HepG2 (cell line): Measurements from ENCODE around the gene NR1H2. TPM values are rescaled to one million over a fixed set of nuclear protein-coding genes. Genes with fewer than 3 reads are reported as not detected.

Experiments used
- DR1 ChIP-seq: sonication (generic); formaldehyde crosslinking; IDR thresholded peaks from 2 replicates; pipeline ENCODE4 v1.8.0; 2021; ENCODE audit warnings: mild to moderate bottlenecking, missing genetic modification reagents, inconsistent platforms
- GABPB1 ChIP-seq: IDR thresholded peaks from 2 replicates; pipeline ENCODE4 v1.6.1; 2016; ENCODE audit warnings: mild to moderate bottlenecking, missing genetic modification reagents, moderate library complexity, missing compliant biosample characterization
- GFI1 ChIP-seq: sonication (generic); formaldehyde crosslinking; IDR thresholded peaks from 2 replicates; pipeline ENCODE4 v1.5.0; 2020; ENCODE audit warnings: missing genetic modification reagents, mild to moderate bottlenecking, borderline replicate concordance
- HDAC6 ChIP-seq: fragments of 200-600 bp; sonication (generic); IDR thresholded peaks from 2 replicates; pipeline ENCODE4 v1.7.0; 2017; ENCODE audit warnings: mild to moderate bottlenecking, antibody characterized with exemption, low read length, low read depth
- MBNL3 ChIP-seq: fragments of 250-450 bp; sonication (Bioruptor Pico); conservative IDR thresholded peaks from 2 replicates; pipeline ENCODE4 v1.8.0; 2022; ENCODE audit warnings: mild to moderate bottlenecking, inconsistent platforms
- NFKB2 ChIP-seq: sonication (generic); formaldehyde crosslinking; IDR thresholded peaks from 2 replicates; pipeline ENCODE4 v1.4.0; 2020; ENCODE audit warnings: missing genetic modification reagents, borderline replicate concordance
- NR3C1 ChIP-seq: sonication (generic); formaldehyde crosslinking; IDR thresholded peaks from 2 replicates; pipeline ENCODE4 v1.4.0; 2020; ENCODE audit warnings: missing genetic modification reagents
- PHF20 ChIP-seq: sonication (generic); formaldehyde crosslinking; IDR thresholded peaks from 2 replicates; pipeline ENCODE4 v1.5.0; 2020; ENCODE audit warnings: mild to moderate bottlenecking, missing genetic modification reagents
- TFAP4 ChIP-seq: sonication (generic); IDR thresholded peaks from 2 replicates; pipeline ENCODE4 v1.6.1; 2016; ENCODE audit warnings: low read depth, borderline replicate concordance
- ZNF12 ChIP-seq: sonication (generic); formaldehyde crosslinking; IDR thresholded peaks from 2 replicates; pipeline ENCODE4 v1.5.0; 2020; ENCODE audit warnings: missing genetic modification reagents
- ZNF292 ChIP-seq: sonication (generic); formaldehyde crosslinking; IDR thresholded peaks from 2 replicates; pipeline ENCODE4 v1.8.1; 2022; ENCODE audit warnings: mild to moderate bottlenecking, low read depth, missing genetic modification reagents, borderline replicate concordance
- ZNF343 ChIP-seq: sonication (generic); formaldehyde crosslinking; IDR thresholded peaks from 2 replicates; pipeline ENCODE4 v1.4.0; 2020; ENCODE audit warnings: mild to moderate bottlenecking, missing genetic modification reagents
- ZNF530 ChIP-seq: sonication (generic); formaldehyde crosslinking; IDR thresholded peaks from 2 replicates; pipeline ENCODE4 v1.5.0; 2020; ENCODE audit warnings: low read depth, mild to moderate bottlenecking, missing genetic modification reagents
- ZNF605 ChIP-seq: sonication (generic); formaldehyde crosslinking; IDR thresholded peaks from 2 replicates; pipeline ENCODE4 v1.8.0; 2022; ENCODE audit warnings: mild to moderate bottlenecking, missing genetic modification reagents
- ZNF703 ChIP-seq: sonication (generic); formaldehyde crosslinking; IDR thresholded peaks from 2 replicates; pipeline ENCODE4 v1.5.1; 2020; ENCODE audit warnings: missing genetic modification reagents, mild to moderate bottlenecking, moderate library complexity, borderline replicate concordance
- polyA plus RNA-seq, 8 experiments: library from polyadenylated mRNA; depleted of rRNA in 3 of 8; stranded (reverse) in 7 of 8; unstranded in 1 of 8; fragments of >200 nt; fragmentation: Illumina TruSeq in 4 of 8; extraction: Trizol in 4 of 8; gene quantifications; 2 replicates each; pipeline versions ENCODE4 v1.2.1 to v1.2.3, GENCODE V29; 2011 to 2016; ENCODE audit warnings: low read depth in 4 of 8, missing spikeins in 1 of 8, mixed read lengths in 1 of 8; ENCODE audit not compliant: insufficient read depth in 1 of 8
- total RNA-seq, 5 experiments: library from RNA; depleted of rRNA; stranded (reverse); fragments of >200 nt; fragmentation: Illumina TruSeq; extraction: Trizol; gene quantifications; 2 replicates each; pipeline ENCODE4 v1.2.3, GENCODE V29; 2016; ENCODE audit warnings: low read depth in 1 of 5
- TF ChIP-seq, protein P1 (sequence below): sonication (generic); formaldehyde crosslinking; conservative IDR thresholded peaks from 2 replicates; pipeline ENCODE4 v1.4.0; 2020; ENCODE audit warnings: mild to moderate bottlenecking, missing genetic modification reagents, moderate library complexity
- TF ChIP-seq, protein P2 (sequence below): IDR thresholded peaks from 2 replicates; pipeline ENCODE4 v1.6.1; 2018; ENCODE audit warnings: missing genetic modification reagents
- TF ChIP-seq, protein P3 (sequence below): sonication (generic); formaldehyde crosslinking; IDR thresholded peaks from 2 replicates; pipeline ENCODE4 v1.8.1; 2022; ENCODE audit warnings: mild to moderate bottlenecking, missing genetic modification reagents
- TF ChIP-seq, protein P4 (sequence below): sonication (generic); formaldehyde crosslinking; IDR thresholded peaks from 2 replicates; pipeline ENCODE4 v1.4.0; 2020; ENCODE audit warnings: missing genetic modification reagents, borderline replicate concordance
- TF ChIP-seq, protein P5 (sequence below): sonication (generic); formaldehyde crosslinking; conservative IDR thresholded peaks from 2 replicates; pipeline ENCODE4 v1.4.0; 2020; ENCODE audit warnings: missing genetic modification reagents

NR1H2 gene
- total and polyA plus RNA-seq, 2 of the 13 experiments (the other 11 are each of a cell fraction or from before 2014, with no cell fraction given): 10.3 to 13.5 TPM

DNA sequence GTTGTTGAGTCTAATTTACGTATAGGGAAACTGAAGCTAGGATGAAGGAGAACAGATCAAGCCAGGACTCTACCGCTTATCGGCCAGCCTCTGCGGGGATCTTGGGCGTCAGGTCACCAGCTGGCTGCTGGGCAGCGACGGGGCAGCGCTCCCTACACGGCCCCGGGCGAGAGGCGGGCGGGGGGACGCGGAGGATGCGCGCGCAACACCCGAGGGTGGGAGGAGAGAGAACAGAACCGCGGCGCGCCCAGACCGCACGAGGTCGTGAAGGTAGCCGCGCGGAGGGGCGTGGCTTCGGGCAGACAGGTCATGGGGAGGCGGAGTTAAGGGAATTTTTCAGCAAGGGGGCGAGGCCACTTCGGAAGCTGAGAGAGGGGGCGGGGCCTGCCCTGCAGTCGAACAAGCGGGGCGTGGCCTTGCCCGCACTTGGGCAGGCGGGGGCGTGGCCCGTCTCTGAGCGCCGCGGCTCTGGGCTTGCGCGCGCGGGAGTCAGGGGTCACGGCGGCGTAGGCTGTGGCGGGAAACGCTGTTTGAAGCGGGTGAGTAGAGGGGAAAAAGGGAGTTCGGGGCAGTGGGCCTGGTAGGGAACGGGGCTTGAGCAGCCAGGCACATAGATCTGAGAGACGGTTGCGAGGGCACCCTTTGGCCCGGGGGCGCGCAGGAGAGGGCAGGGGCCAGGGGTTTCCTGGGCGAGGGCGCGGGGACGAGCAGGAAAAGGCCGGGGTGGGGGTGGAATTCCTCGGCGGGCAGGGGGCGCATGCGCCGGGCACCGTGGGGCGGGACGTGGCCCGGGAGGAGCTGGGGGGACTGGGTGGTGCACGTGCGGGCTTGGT is 7.8 kb downstream of the NR1H2 start, which contains the start of gene POLD1 (continued):
- TF ChIP-seq NFKB2 (CRISPR knock-in tag) (peak; percentile 64; the same call in 1 of the 2 replicates), DR1 (peak; percentile 86), GFI1 (CRISPR knock-in tag) (no peak), ZNF292 (CRISPR knock-in tag) (no peak), NR3C1 (CRISPR knock-in tag) (no peak), ZNF703 (CRISPR knock-in tag) (no peak), ZNF12 (no peak), PHF20 (CRISPR knock-in tag) (peak; percentile 50; the same call in 1 of the 2 replicates), ZNF530 (CRISPR knock-in tag) (no peak), ZNF343 (CRISPR knock-in tag) (0 out of 2 replicates have a peak, but pooled peaks have one; percentile 59), GABPB1 (peak; percentile 75), TFAP4 (peak; percentile 65), MBNL3 (CRISPR knock-in tag) (no peak), ZNF605 (CRISPR knock-in tag) (0 out of 2 replicates have a peak, but pooled peaks have one; percentile 62), HDAC6 (no peak)
- TF ChIP-seq, protein P1, sequence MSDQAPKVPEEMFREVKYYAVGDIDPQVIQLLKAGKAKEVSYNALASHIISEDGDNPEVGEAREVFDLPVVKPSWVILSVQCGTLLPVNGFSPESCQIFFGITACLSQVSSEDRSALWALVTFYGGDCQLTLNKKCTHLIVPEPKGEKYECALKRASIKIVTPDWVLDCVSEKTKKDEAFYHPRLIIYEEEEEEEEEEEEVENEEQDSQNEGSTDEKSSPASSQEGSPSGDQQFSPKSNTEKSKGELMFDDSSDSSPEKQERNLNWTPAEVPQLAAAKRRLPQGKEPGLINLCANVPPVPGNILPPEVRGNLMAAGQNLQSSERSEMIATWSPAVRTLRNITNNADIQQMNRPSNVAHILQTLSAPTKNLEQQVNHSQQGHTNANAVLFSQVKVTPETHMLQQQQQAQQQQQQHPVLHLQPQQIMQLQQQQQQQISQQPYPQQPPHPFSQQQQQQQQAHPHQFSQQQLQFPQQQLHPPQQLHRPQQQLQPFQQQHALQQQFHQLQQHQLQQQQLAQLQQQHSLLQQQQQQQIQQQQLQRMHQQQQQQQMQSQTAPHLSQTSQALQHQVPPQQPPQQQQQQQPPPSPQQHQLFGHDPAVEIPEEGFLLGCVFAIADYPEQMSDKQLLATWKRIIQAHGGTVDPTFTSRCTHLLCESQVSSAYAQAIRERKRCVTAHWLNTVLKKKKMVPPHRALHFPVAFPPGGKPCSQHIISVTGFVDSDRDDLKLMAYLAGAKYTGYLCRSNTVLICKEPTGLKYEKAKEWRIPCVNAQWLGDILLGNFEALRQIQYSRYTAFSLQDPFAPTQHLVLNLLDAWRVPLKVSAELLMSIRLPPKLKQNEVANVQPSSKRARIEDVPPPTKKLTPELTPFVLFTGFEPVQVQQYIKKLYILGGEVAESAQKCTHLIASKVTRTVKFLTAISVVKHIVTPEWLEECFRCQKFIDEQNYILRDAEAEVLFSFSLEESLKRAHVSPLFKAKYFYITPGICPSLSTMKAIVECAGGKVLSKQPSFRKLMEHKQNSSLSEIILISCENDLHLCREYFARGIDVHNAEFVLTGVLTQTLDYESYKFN (CRISPR knock-in tag): peak; percentile 59
- TF ChIP-seq, protein P2, sequence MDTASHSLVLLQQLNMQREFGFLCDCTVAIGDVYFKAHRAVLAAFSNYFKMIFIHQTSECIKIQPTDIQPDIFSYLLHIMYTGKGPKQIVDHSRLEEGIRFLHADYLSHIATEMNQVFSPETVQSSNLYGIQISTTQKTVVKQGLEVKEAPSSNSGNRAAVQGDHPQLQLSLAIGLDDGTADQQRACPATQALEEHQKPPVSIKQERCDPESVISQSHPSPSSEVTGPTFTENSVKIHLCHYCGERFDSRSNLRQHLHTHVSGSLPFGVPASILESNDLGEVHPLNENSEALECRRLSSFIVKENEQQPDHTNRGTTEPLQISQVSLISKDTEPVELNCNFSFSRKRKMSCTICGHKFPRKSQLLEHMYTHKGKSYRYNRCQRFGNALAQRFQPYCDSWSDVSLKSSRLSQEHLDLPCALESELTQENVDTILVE (CRISPR knock-in tag): no peak
- TF ChIP-seq, protein P3, sequence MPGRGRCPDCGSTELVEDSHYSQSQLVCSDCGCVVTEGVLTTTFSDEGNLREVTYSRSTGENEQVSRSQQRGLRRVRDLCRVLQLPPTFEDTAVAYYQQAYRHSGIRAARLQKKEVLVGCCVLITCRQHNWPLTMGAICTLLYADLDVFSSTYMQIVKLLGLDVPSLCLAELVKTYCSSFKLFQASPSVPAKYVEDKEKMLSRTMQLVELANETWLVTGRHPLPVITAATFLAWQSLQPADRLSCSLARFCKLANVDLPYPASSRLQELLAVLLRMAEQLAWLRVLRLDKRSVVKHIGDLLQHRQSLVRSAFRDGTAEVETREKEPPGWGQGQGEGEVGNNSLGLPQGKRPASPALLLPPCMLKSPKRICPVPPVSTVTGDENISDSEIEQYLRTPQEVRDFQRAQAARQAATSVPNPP: no peak; the same call in 1 of the 2 replicates
- TF ChIP-seq, protein P4, sequence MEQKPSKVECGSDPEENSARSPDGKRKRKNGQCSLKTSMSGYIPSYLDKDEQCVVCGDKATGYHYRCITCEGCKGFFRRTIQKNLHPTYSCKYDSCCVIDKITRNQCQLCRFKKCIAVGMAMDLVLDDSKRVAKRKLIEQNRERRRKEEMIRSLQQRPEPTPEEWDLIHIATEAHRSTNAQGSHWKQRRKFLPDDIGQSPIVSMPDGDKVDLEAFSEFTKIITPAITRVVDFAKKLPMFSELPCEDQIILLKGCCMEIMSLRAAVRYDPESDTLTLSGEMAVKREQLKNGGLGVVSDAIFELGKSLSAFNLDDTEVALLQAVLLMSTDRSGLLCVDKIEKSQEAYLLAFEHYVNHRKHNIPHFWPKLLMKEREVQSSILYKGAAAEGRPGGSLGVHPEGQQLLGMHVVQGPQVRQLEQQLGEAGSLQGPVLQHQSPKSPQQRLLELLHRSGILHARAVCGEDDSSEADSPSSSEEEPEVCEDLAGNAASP: no peak
- TF ChIP-seq, protein P5, sequence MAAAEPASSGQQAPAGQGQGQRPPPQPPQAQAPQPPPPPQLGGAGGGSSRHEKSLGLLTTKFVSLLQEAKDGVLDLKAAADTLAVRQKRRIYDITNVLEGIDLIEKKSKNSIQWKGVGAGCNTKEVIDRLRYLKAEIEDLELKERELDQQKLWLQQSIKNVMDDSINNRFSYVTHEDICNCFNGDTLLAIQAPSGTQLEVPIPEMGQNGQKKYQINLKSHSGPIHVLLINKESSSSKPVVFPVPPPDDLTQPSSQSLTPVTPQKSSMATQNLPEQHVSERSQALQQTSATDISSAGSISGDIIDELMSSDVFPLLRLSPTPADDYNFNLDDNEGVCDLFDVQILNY (CRISPR knock-in tag): peak; percentile 95
